Measurements from ENCODE around the gene EXOC4.

- no peak for TF ChIP-seq ZNF274 (IDR thresholded peaks at IDR 0.05; ENCODE audit: low read depth, low read length)
- no peak for TF ChIP-seq YY1 (IDR thresholded peaks at IDR 0.05; ENCODE audit: insufficient read depth, insufficient read length)
- no peak for TF ChIP-seq SUZ12 (IDR thresholded peaks at IDR 0.05; ENCODE audit: extremely low read depth, insufficient read depth, insufficient read length)
Observed at GRCh38 chr7:133824132-133824531, 571.3 kb downstream of the EXOC4 start.

Measured in NT2/D1 (cell line).